ENCODE data around the gene EEFSEC.
A peak's percentile ranks its signal among the peaks of the same experiment; 100 is the strongest.

DNA sequence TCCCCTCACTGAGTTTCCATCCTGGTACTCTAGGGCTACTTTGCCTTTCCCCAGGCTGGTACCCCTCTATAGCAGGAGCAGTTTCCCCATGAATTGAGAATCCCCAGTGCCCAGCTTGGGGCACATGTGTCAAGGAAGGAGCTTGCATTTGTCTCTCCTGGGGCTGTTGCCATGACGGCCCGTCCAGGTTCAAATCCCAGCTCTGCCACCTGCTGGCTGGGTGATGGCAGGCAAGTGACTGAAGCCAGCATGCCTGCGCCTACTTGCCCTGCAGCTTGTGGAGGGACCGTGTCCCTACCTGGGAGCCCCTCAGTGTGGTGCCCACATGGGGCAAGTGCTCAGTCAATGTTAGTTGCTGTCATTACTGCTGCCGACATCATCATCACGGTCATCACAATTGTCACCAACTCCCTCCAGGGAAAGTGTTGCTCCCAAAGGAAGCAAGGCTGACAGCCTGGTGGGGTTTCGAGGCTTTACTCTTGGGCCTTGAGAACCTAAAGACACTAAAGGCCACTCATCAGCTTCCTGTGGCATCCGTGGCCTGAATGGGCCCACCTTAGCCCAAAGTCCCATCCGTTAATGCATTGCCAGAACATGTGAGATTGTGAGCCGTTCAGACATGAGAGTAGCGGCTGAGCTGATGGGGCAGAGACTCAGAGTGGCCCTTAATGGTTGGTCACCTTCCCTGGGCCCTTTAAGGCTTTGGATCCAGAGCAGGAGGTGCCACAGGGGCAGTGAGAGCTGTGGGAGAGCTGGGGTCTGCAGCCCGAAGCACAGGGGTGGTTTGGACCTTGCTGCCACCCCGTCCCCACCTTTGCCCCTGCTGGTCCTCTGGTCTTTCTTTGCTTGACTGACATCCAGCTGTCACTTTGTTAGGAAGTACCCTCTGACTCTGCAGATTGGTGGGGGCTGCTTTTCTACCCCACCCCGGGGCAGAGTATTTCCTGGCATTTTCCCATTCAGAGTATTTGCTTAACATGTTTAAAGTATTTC, 169.0 kb downstream of the EEFSEC start:
- peak; percentile 75 for TF ChIP-seq CTCF (conservative IDR thresholded peaks at IDR 0.05)
- TF ChIP-seq ZFX (IDR thresholded peaks at IDR 0.05), result no peak
